Heart left ventricle (tissue), 13 donors: ENCODE results near the gene C8B.

Experiments used
- CTCF ChIP-seq, 12 donors: fragments of 200-600 bp; sonication (generic) in 4 of 12; IDR thresholded peaks; one replicate each; pipeline versions ENCODE4 v1.5.0 to v1.8.0; 2018 to 2022; ENCODE audit warnings: antibody characterized with exemption in 12 of 12, mild to moderate bottlenecking in 5 of 12
- POLR2A ChIP-seq, 2 donors: fragments of 450-650 bp; IDR thresholded peaks; one replicate each; pipeline ENCODE4 v1.6.1; 2017; ENCODE audit warnings: antibody characterized with exemption in 2 of 2, mild to moderate bottlenecking in 2 of 2, moderate library complexity in 2 of 2
- donor health status: ischemic (EF 13 %, LVEDD 7.1; RV severe dilation, severe dysfunction).
- donor health status: DM: no; HTN: yes; CAD: no.
- donor health status: DM: no; HTN: no; CAD: no.
- donor health status: ischemic (EF 25% LVEDD 6.9; RV normal size, moderate dysfunction).
- donor health status: ischemic (EF 25% LVEDD 5.7; RV mildly dilated, moderate dysfunction).
- donor health status: ischemic (EF 35%, LVEDD 5.7; RV mildly dilated, moderate dysfunction).
- donor health status: nonischemic (EF 11% LVEDD 7.7; RV severe dilation, severe dysfunction).
- donor health status: DM: yes; HTN: yes; CAD: no.
- donor health status: PGD.
- donor health status: ischemic (EF 29% LVEDD 5.4; RV normal size, mild dysfunction).
- donor health status: nonischemic (EF 23%, LVEDD 6.1; RV moderate dilation, normal function).

DNA sequence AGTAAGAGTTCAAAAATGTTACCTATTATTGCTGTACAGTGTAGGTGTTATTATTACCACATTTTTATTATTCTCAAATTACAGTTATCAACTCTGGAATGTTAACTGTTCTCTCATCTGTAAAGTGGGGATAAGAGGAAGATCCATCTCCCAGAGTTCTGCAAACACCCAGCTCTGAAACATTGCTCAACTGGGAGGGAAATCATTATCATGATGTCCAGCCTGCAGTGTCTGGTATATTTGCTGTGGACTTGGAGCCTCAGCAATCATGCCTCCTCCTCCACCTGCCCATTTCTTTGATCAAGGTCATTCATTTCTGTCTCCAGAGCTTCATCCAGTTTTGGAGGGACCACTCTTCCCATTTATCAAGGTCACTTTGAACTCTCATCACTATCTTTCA is 71.8 kb downstream of the C8B start:
- TF ChIP-seq POLR2A (IDR thresholded peaks at IDR 0.05), result no peak
- TF ChIP-seq CTCF (IDR thresholded peaks at IDR 0.05), result no peak
